ENCODE measurements around the gene CD99. TPM values are rescaled to one million over a fixed set of nuclear protein-coding genes. Genes with fewer than 3 reads are reported as not detected.

The CD99 gene
- total and polyA plus RNA-seq, 9 of the 15 experiments (the other 6 are each of a cell fraction or from before 2014, with no cell fraction given): 5.0 to 55.3 (median 34.5) TPM

DNA sequence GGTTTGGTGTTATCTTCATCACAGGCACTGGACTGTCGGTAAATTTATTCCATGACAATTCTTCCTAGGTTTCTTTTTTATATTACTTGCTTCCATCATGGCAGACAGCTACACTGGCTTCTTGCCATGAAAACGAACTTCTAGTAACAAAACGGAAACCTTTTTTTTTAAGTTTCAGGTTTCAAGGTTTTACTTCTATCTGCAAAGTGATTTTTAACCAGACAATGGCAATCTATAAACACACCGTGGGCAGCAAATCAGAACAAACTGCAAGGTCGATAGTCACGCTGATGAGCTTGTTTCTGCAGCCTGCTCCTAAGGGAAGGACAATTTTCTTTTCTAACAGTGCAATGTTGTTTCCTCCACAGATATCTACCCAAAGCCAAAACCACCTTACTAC lies 90.6 kb downstream of the CD99 start:
- WGBS (ENCODE audit: insufficient coverage, low coverage, missing lambda C conversion rate): 8% methylated on average over 4 of the region's 6 CpGs
- intact Hi-C loops (cut with micrococcal nuclease) (no loop called here), in situ Hi-C loops (cut with MboI) (no loop called here)
- no peaks in the 10 kb centered on the region; a peak in 1 of 5 replicates for H3K4me1 ChIP-seq (replicated peaks in 1 of 2; ENCODE audit: control insufficient read depth in 2 of 2, insufficient read depth in 2 of 2, low read length in 2 of 2)
- no peaks in the 10 kb centered on the region for H3K36me3 ChIP-seq (ENCODE audit: control insufficient read depth, insufficient read depth, low read length)
- TF ChIP-seq ZNF436 (CRISPR knock-in tag; IDR thresholded peaks at IDR 0.05) (no peak), HNRNPL (IDR thresholded peaks at IDR 0.05; ENCODE audit: low read depth, low read length) (no peak), MTA1 (IDR thresholded peaks at IDR 0.05; ENCODE audit: borderline replicate concordance) (no peak), MED1 (CRISPR knock-in tag; IDR thresholded peaks at IDR 0.05; ENCODE audit: borderline replicate concordance) (no peak), HNRNPH1 (optimal IDR thresholded peaks at IDR 0.05; ENCODE audit: low read depth, low read length) (no peak), SMAD3 (CRISPR knock-in tag; conservative IDR thresholded peaks at IDR 0.05) (no peak)
- no peaks in the 10 kb centered on the region for H3K9me3 ChIP-seq (replicated peaks; ENCODE audit: control insufficient read depth, insufficient read depth, low read depth, low read length)
- H2AFZ ChIP-seq (ENCODE audit: low read depth, low read length): no peak overlapping the region
- ATAC-seq (no peak), FAIRE-seq (no peak), DNase-seq (ENCODE audit: extremely low read depth in 1 of 4, low spot score in 3 of 4) (no peak)
- no peak overlapping the region for H3K27ac ChIP-seq (ENCODE audit: extremely low read depth, low read depth, low read length)
- ChIA-PET POLR2A (no interaction called here), CTCF (ENCODE audit: low intra/inter-chr PET ratio) (no interaction called here)
- BruUV-seq (replicated peaks): no TSS peak
- no peaks in the 10 kb centered on the region for H3K9me1 ChIP-seq (ENCODE audit: control insufficient read depth, insufficient read depth, low read length)
- no peak overlapping the region for H3K9ac ChIP-seq (ENCODE audit: insufficient read depth in 1 of 2, low read depth in 2 of 2, low read length in 2 of 2)
- no peaks in the 10 kb centered on the region; a peak in 1 of 5 replicates for H3K27me3 ChIP-seq (ENCODE audit: control insufficient read depth in 2 of 2, insufficient read depth in 2 of 2, low read length in 2 of 2)
- no peak overlapping the region for H3K4me3 ChIP-seq
- no peak overlapping the region for H3K4me2 ChIP-seq (ENCODE audit: insufficient read depth, low read length)
- no peaks in the 10 kb centered on the region for H3K79me2 ChIP-seq (ENCODE audit: control insufficient read depth, insufficient read depth, low read length)
- H4K20me1 ChIP-seq (replicated peaks; ENCODE audit: control insufficient read depth, insufficient read depth, low read length): no peaks in the 10 kb centered on the region

- FAIRE-seq (no peak), ATAC-seq (peak; percentile 74), DNase-seq (ENCODE audit: extremely low read depth in 1 of 4, low spot score in 3 of 4) (peak in 1 of 4 experiments; percentile 15)
- POLR2A ChIA-PET: no interaction called here
- H3K27me3 ChIP-seq (ENCODE audit: control insufficient read depth in 2 of 2, insufficient read depth in 2 of 2, low read length in 2 of 2): no peaks in the 10 kb centered on the region; a peak in 2 of 5 replicates
- intact Hi-C loops (cut with micrococcal nuclease) (no loop called here), in situ Hi-C loops (cut with MboI) (no loop called here)
- H3K4me3 ChIP-seq: no peak overlapping the region
- no peaks in the 10 kb centered on the region for H3K79me2 ChIP-seq (ENCODE audit: control insufficient read depth, insufficient read depth, low read length)
- no peaks in the 10 kb centered on the region; a peak in 1 of 5 replicates for H3K4me1 ChIP-seq (replicated peaks in 1 of 2; ENCODE audit: control insufficient read depth in 2 of 2, insufficient read depth in 2 of 2, low read length in 2 of 2)
- CTCF ChIA-PET (ENCODE audit: low intra/inter-chr PET ratio): no interaction called here
- no peak overlapping the region; the same call in 1 of the 2 replicates for H3K4me2 ChIP-seq (ENCODE audit: insufficient read depth, low read length)
- H4K20me1 ChIP-seq (replicated peaks; ENCODE audit: control insufficient read depth, insufficient read depth, low read length): no peaks in the 10 kb centered on the region
- H3K9ac ChIP-seq (ENCODE audit: insufficient read depth in 1 of 2, low read depth in 2 of 2, low read length in 2 of 2): no peak overlapping the region
- H3K9me1 ChIP-seq (ENCODE audit: control insufficient read depth, insufficient read depth, low read length): no peaks in the 10 kb centered on the region
- H3K36me3 ChIP-seq (ENCODE audit: control insufficient read depth, insufficient read depth, low read length): no peaks in the 10 kb centered on the region
- H2AFZ ChIP-seq (ENCODE audit: low read depth, low read length): 0 out of 2 replicates have a peak overlapping the region, but pooled peaks have one; percentile 40
- H3K27ac ChIP-seq (ENCODE audit: extremely low read depth, low read depth, low read length): no peak overlapping the region
- BruUV-seq (replicated peaks): no TSS peak
- no peaks in the 10 kb centered on the region for H3K9me3 ChIP-seq (replicated peaks; ENCODE audit: control insufficient read depth, insufficient read depth, low read depth, low read length)
- 2% methylated on average over 4 of the region's 4 CpGs for WGBS (ENCODE audit: insufficient coverage, low coverage, missing lambda C conversion rate)
- TF ChIP-seq, protein P1, sequence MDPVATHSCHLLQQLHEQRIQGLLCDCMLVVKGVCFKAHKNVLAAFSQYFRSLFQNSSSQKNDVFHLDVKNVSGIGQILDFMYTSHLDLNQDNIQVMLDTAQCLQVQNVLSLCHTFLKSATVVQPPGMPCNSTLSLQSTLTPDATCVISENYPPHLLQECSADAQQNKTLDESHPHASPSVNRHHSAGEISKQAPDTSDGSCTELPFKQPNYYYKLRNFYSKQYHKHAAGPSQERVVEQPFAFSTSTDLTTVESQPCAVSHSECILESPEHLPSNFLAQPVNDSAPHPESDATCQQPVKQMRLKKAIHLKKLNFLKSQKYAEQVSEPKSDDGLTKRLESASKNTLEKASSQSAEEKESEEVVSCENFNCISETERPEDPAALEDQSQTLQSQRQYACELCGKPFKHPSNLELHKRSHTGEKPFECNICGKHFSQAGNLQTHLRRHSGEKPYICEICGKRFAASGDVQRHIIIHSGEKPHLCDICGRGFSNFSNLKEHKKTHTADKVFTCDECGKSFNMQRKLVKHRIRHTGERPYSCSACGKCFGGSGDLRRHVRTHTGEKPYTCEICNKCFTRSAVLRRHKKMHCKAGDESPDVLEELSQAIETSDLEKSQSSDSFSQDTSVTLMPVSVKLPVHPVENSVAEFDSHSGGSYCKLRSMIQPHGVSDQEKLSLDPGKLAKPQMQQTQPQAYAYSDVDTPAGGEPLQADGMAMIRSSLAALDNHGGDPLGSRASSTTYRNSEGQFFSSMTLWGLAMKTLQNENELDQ (CRISPR knock-in tag; IDR thresholded peaks at IDR 0.05; ENCODE audit: borderline replicate concordance): no peak
- TF ChIP-seq ZNF165 (CRISPR knock-in tag; IDR thresholded peaks at IDR 0.05; ENCODE audit: borderline replicate concordance) (no peak), SAFB2 (IDR thresholded peaks at IDR 0.05; ENCODE audit: borderline replicate concordance, low read depth, low read length, severe bottlenecking) (no peak), HMBOX1 (IDR thresholded peaks at IDR 0.05) (peak; percentile 78), POLR2AphosphoS2 (IDR thresholded peaks at IDR 0.05; ENCODE audit: low read length) (no peak), NFXL1 (CRISPR knock-in tag; IDR thresholded peaks at IDR 0.05) (no peak), ZBTB12 (CRISPR knock-in tag; IDR thresholded peaks at IDR 0.05) (no peak)
These were observed 91.1 kb downstream of the CD99 start for GRCh38 chrX:2782171-2782570.
